Neural progenitor cell (in vitro differentiated cells): ENCODE measurements around the gene TSEN34. TPM values are rescaled to one million over a fixed set of nuclear protein-coding genes. Genes with fewer than 3 reads are reported as not detected.
"Not testable (repeated sequence)": the region's sequence is repeated elsewhere in the genome, so short reads cannot be mapped to it uniquely, and the experiment has no call there.

ENCODE experiments used
- DNase-seq: peaks from one replicate; pipeline ENCODE4 v3.0.0-alpha.2; 2016; ENCODE audit warnings: low spot score
- H2AFZ ChIP-seq: fragments of 200-600 bp; sonication (generic); replicated peaks from 2 replicates; pipeline ENCODE4 v1.6.1; 2016; ENCODE audit warnings: antibody characterized with exemption
- H3F3A ChIP-seq: fragments of 200-600 bp; sonication (generic); 2 replicates; pipeline ENCODE4 v1.6.1; 2016; ENCODE audit warnings: antibody characterized with exemption, low read depth
- H3K27ac ChIP-seq: fragments of 200-600 bp; sonication (generic); 2 replicates; pipeline ENCODE4 v1.5.1; 2016; ENCODE audit warnings: mild to moderate bottlenecking
- H3K27me3 ChIP-seq: fragments of 200-600 bp; sonication (generic); 2 replicates; pipeline ENCODE4 v1.6.1; 2016; ENCODE audit warnings: mild to moderate bottlenecking, moderate library complexity
- H3K36me3 ChIP-seq: fragments of 200-600 bp; sonication (generic); 2 replicates; pipeline ENCODE4 v1.5.1; 2016
- H3K4me1 ChIP-seq: fragments of 200-600 bp; sonication (generic); 2 replicates; pipeline ENCODE4 v1.6.1; 2016; ENCODE audit warnings: mixed run types
- H3K4me2 ChIP-seq: fragments of 200-600 bp; sonication (generic); 2 replicates; pipeline ENCODE4 v1.6.1; 2016
- H3K4me3 ChIP-seq: fragments of 200-600 bp; sonication (generic); 2 replicates; pipeline ENCODE4 v1.5.1; 2016
- H3K79me2 ChIP-seq: fragments of 200-600 bp; sonication (generic); 2 replicates; pipeline ENCODE4 v1.6.1; 2016; ENCODE audit warnings: low read depth
- H3K9ac ChIP-seq: fragments of 200-600 bp; sonication (generic); 2 replicates; pipeline ENCODE4 v1.6.1; 2016
- H3K9me3 ChIP-seq: fragments of 200-600 bp; sonication (generic); 2 replicates; pipeline ENCODE4 v1.5.1; 2016; ENCODE audit warnings: low read depth
- H4K20me1 ChIP-seq: fragments of 200-600 bp; sonication (generic); 2 replicates; pipeline ENCODE4 v1.6.1; 2016; ENCODE audit warnings: low read depth
- H3K27ac Mint-ChIP-seq: 3 replicates; pipeline ENCODE4 v1.8.0; 2021; ENCODE audit warnings: mixed read lengths
- H3K27me3 Mint-ChIP-seq: 2 replicates; pipeline ENCODE4 v1.8.0; 2022; ENCODE audit warnings: low read depth, mild to moderate bottlenecking, inconsistent platforms, moderate library complexity, mixed read lengths; ENCODE audit not compliant: insufficient read depth
- H3K36me3 Mint-ChIP-seq: 3 replicates; pipeline ENCODE4 v1.8.0; 2021; ENCODE audit warnings: mixed read lengths
- H3K4me1 Mint-ChIP-seq: 3 replicates; pipeline ENCODE4 v1.8.0; 2021; ENCODE audit warnings: mixed read lengths
- H3K4me3 Mint-ChIP-seq: 3 replicates; pipeline ENCODE4 v1.8.0; 2021; ENCODE audit warnings: mild to moderate bottlenecking, moderate library complexity, mixed read lengths
- H3K9me3 Mint-ChIP-seq: 3 replicates; pipeline ENCODE4 v1.8.0; 2020; ENCODE audit warnings: mixed read lengths
- EZH2 ChIP-seq: fragments of 200-600 bp; sonication (generic); IDR thresholded peaks from 2 replicates; pipeline ENCODE4 v1.6.1; 2017; ENCODE audit warnings: antibody characterized with exemption, mild to moderate bottlenecking, moderate library complexity
- EZH2phosphoT487 ChIP-seq: fragments of 200-600 bp; sonication (generic); IDR thresholded peaks from 2 replicates; pipeline ENCODE4 v1.6.1; 2017; ENCODE audit warnings: antibody characterized with exemption
- total RNA-seq: library from RNA; depleted of rRNA; stranded (reverse); fragments of >200 nt; gene quantifications from 2 replicates; pipeline ENCODE4 v1.2.3, GENCODE V29; 2015; ENCODE audit warnings: low replicate concordance
- TF ChIP-seq, protein P1 (sequence below): fragments of 200-600 bp; sonication (generic); IDR thresholded peaks from 2 replicates; pipeline ENCODE4 v1.5.1; 2017; ENCODE audit warnings: antibody characterized with exemption, mild to moderate bottlenecking

The TSEN34 gene
- total RNA-seq, 1 donor from 2014 or later: 10.3 TPM

DNA sequence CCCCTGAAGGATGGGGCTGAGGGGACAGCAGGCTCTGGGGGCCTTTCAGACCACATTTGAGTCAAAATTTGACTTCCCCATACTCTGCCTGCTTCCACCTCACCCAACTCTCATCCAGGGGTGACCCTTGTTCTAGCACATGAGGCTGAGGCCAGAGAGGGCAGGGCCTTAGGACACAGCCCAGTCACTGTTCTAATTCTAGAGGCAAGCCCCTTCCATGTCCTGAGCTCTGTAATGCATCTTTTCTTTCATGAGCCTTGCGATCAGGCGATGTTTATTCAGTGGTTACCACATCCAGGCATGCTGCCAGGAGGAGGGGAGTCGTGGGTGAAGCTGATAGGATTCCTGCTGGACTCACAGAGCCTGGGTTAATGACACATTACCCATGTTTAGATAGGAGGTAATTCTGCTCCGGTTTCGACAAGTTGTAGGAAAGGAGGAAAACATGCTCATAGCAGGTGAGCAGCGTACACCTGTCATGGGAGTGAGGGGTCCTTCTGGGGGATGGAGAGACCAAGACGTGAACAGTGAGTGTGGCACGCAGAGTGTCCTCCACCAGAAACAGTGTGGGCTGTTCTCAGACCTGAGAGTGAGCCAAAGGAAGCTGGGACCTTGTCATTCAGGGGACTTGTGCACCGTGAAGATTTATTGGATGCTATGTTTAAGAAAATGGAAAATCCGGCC lies 18.8 kb downstream of the TSEN34 start:
- peak overlapping the region; percentile 76 for H3K27ac Mint-ChIP-seq
- no peaks in the 10 kb centered on the region for H3K9me3 ChIP-seq
- H3K4me1 Mint-ChIP-seq: peaks cover 19% of the 10 kb centered on the region
- H3K4me1 ChIP-seq: no peaks in the 10 kb centered on the region
- H3K36me3 ChIP-seq: no peaks in the 10 kb centered on the region
- no peak for DNase-seq
- no peak overlapping the region for H3K4me3 Mint-ChIP-seq
- H4K20me1 ChIP-seq: peaks cover 55% of the 10 kb centered on the region
- no peaks in the 10 kb centered on the region for H3K9me3 Mint-ChIP-seq
- H3K9ac ChIP-seq: no peak overlapping the region
- H3K27me3 ChIP-seq: no peaks in the 10 kb centered on the region
- H3K79me2 ChIP-seq: peaks cover 20% of the 10 kb centered on the region
- H3K27me3 Mint-ChIP-seq: peaks cover 4% of the 10 kb centered on the region
- no peak for TF ChIP-seq EZH2
- TF ChIP-seq, protein P1, sequence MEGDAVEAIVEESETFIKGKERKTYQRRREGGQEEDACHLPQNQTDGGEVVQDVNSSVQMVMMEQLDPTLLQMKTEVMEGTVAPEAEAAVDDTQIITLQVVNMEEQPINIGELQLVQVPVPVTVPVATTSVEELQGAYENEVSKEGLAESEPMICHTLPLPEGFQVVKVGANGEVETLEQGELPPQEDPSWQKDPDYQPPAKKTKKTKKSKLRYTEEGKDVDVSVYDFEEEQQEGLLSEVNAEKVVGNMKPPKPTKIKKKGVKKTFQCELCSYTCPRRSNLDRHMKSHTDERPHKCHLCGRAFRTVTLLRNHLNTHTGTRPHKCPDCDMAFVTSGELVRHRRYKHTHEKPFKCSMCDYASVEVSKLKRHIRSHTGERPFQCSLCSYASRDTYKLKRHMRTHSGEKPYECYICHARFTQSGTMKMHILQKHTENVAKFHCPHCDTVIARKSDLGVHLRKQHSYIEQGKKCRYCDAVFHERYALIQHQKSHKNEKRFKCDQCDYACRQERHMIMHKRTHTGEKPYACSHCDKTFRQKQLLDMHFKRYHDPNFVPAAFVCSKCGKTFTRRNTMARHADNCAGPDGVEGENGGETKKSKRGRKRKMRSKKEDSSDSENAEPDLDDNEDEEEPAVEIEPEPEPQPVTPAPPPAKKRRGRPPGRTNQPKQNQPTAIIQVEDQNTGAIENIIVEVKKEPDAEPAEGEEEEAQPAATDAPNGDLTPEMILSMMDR: no peak
- no peak for TF ChIP-seq EZH2phosphoT487
- H3K4me2 ChIP-seq: no peak overlapping the region
- peaks cover 23% of the 10 kb centered on the region for H3K36me3 Mint-ChIP-seq
- H3K4me3 ChIP-seq: no peak overlapping the region
- peaks cover 27% of the 10 kb centered on the region for H3F3A ChIP-seq
- no peak overlapping the region for H2AFZ ChIP-seq
- H3K27ac ChIP-seq: peak overlapping the region; percentile 53

DNA sequence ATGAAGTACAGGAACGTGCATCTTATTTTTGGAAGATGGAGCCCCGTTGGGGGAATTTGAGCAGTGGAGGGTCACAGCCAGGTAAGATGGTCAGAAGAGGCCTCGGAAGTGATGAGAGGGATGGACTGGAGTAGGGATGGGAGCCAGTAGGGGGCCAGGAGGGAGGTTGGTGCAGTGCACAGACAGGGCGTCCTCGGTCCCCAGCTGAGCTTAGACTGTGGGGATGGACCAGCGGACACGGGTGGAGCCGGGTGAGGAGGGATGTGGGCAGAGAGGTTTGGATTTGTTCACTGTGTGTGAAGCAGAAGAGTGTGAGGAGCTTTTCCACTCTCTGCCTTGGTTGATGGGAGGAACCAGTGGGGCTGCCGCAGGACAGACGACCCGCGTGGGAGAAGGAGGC lies 20.1 kb downstream of the TSEN34 start:
- H3K27ac ChIP-seq: no peak overlapping the region

DNA sequence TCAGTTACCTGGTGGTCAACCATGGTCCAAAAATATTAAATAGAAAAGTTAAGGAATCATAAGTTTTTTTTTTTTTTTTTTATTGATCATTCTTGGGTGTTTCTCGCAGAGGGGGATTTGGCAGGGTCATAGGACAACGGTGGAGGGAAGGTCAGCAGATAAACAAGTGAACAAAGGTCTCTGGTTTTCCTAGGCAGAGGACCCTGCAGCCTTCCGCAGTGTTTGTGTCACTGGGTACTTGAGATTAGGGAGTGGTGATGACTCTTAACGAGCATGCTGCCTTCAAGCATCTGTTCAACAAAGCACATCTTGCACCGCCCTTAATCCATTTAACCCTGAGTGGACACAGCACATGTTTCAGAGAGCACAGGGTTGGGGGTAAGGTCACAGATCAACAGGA lies 23.1 kb downstream of the TSEN34 start:
- not testable (repeated sequence) for H3K9me3 ChIP-seq, H3K9me3 Mint-ChIP-seq, H3F3A ChIP-seq, H3K27ac Mint-ChIP-seq, H3K9ac ChIP-seq, H2AFZ ChIP-seq, H3K27me3 ChIP-seq, H3K4me3 Mint-ChIP-seq, H3K27ac ChIP-seq, DNase-seq, H3K79me2 ChIP-seq, H3K4me2 ChIP-seq, H3K36me3 ChIP-seq, H3K4me3 ChIP-seq, H3K27me3 Mint-ChIP-seq, H3K4me1 ChIP-seq
- H4K20me1 ChIP-seq: peaks cover 12% of the 10 kb centered on the region
- H3K4me1 Mint-ChIP-seq: peaks cover 32% of the 10 kb centered on the region
- H3K36me3 Mint-ChIP-seq: peaks cover 11% of the 10 kb centered on the region

More for the DNA sequence above, 20.1 kb downstream of the TSEN34 start:
- no peak overlapping the region for H2AFZ ChIP-seq
- H3K4me2 ChIP-seq: no peak overlapping the region
- H3K9me3 ChIP-seq: no peaks in the 10 kb centered on the region
- no peak overlapping the region for H3K9ac ChIP-seq
- peaks cover 8% of the 10 kb centered on the region for H3K79me2 ChIP-seq
- no peak overlapping the region for H3K27ac Mint-ChIP-seq
- H3K4me3 ChIP-seq: no peak overlapping the region
- H4K20me1 ChIP-seq: peaks cover 42% of the 10 kb centered on the region
- H3K27me3 ChIP-seq: no peaks in the 10 kb centered on the region
- no peak overlapping the region for H3K4me3 Mint-ChIP-seq
- no peaks in the 10 kb centered on the region for H3K36me3 ChIP-seq
- H3K4me1 ChIP-seq: no peaks in the 10 kb centered on the region
- H3K4me1 Mint-ChIP-seq: peaks cover 18% of the 10 kb centered on the region
- H3F3A ChIP-seq: peaks cover 15% of the 10 kb centered on the region
- DNase-seq: no peak
- no peaks in the 10 kb centered on the region for H3K9me3 Mint-ChIP-seq
- TF ChIP-seq EZH2 (no peak), EZH2phosphoT487 (no peak)
- TF ChIP-seq, protein P1: no peak
- peaks cover 6% of the 10 kb centered on the region for H3K27me3 Mint-ChIP-seq
- H3K36me3 Mint-ChIP-seq: peaks cover 18% of the 10 kb centered on the region

DNA sequence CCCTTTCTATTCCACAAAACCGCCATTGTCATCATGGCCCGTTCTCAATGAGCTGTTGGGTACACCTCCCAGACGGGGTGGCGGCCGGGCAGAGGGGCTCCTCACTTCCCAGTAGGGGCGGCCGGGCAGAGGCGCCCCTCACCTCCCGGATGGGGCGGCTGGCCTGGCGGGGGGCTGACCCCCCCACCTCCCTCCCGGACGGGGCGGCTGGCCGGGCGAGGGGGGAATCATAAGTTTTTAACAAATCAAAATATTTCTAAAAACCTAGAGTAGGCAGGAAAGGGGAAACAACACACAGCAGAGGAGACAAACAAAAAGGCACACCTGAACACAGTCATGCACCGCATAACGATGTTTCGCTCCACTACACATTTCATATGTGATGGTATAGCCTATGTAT lies 23.6 kb downstream of the TSEN34 start:
- H3K4me3 ChIP-seq, H3K9me3 ChIP-seq, H4K20me1 ChIP-seq, DNase-seq, H3K36me3 ChIP-seq, H2AFZ ChIP-seq, H3K4me1 ChIP-seq, H3K9me3 Mint-ChIP-seq, H3K27ac Mint-ChIP-seq, H3F3A ChIP-seq, H3K9ac ChIP-seq, H3K27me3 Mint-ChIP-seq, H3K27me3 ChIP-seq, H3K27ac ChIP-seq, H3K79me2 ChIP-seq, H3K4me2 ChIP-seq, H3K4me3 Mint-ChIP-seq: not testable (repeated sequence)
- peaks cover 32% of the 10 kb centered on the region for H3K4me1 Mint-ChIP-seq
- H3K36me3 Mint-ChIP-seq: peaks cover 11% of the 10 kb centered on the region
